Prostate gland (tissue), 2 donors: ENCODE measurements around the gene MOB1A.

ENCODE experiments used
- CTCF ChIP-seq, 4 experiments: fragments of 200-600 bp in 2 of 4; fragments of 450-650 bp in 2 of 4; sonication (generic) in 2 of 4; IDR thresholded peaks; 1 replicate in 3 of 4; 2 replicates in 1 of 4; pipeline ENCODE4 v1.5.1; 2016 to 2019; ENCODE audit warnings: antibody characterized with exemption in 4 of 4, mild to moderate bottlenecking in 2 of 4, moderate library complexity in 2 of 4
- POLR2AphosphoS5 ChIP-seq: sonication (generic); formaldehyde crosslinking; IDR thresholded peaks from one replicate; pipeline ENCODE4 v1.6.1; 2017; ENCODE audit warnings: antibody characterized with exemption

GRCh38 chr2:74179063-74179865 lies 585 bp upstream of the MOB1A start:
- TF ChIP-seq CTCF (IDR thresholded peaks at IDR 0.05) (peak in 2 of 4 experiments; percentile 19 to 21), POLR2AphosphoS5 (no peak)
